K562 (cell line): Measurements from ENCODE around the gene BTBD2. TPM values are rescaled to one million over a fixed set of nuclear protein-coding genes. Genes with fewer than 3 reads are reported as not detected.

Experiments
- CHD1 ChIP-seq: fragments of 200-600 bp; sonication (generic); IDR thresholded peaks from one replicate; pipeline ENCODE4 v1.6.1; 2012; ENCODE audit warnings: mild to moderate bottlenecking, moderate library complexity, low read length, inconsistent platforms
- HMGN3 ChIP-seq: IDR thresholded peaks from 2 replicates; pipeline ENCODE4 v1.6.1; 2011; ENCODE audit warnings: borderline replicate concordance, low read depth, mild to moderate bottlenecking, mixed read lengths, low read length; ENCODE audit not compliant: insufficient read length; ENCODE audit errors: extremely low read depth
- MED1 ChIP-seq: sonication (generic); formaldehyde crosslinking; IDR thresholded peaks from 2 replicates; pipeline ENCODE4 v1.8.1; 2023; ENCODE audit warnings: missing genetic modification reagents, borderline replicate concordance
- PRMT5 ChIP-seq: sonication (generic); formaldehyde crosslinking; IDR thresholded peaks from 2 replicates; pipeline ENCODE4 v1.5.0; 2020; ENCODE audit warnings: missing genetic modification reagents
- PRPF4 ChIP-seq: fragments of 200-400 bp; formaldehyde crosslinking; IDR thresholded peaks from one replicate; pipeline ENCODE4 v1.6.1; 2017; ENCODE audit warnings: low read length, low read depth, mild to moderate bottlenecking; ENCODE audit not compliant: insufficient read depth, poor library complexity, severe bottlenecking
- RBM14 ChIP-seq: fragments of 200-400 bp; formaldehyde crosslinking; IDR thresholded peaks from 2 replicates; pipeline ENCODE4 v1.6.1; 2018; ENCODE audit warnings: low read depth, mild to moderate bottlenecking, low read length, moderate library complexity, borderline replicate concordance; ENCODE audit not compliant: insufficient read depth
- RBM15 ChIP-seq: fragments of 200-400 bp; formaldehyde crosslinking; IDR thresholded peaks from 2 replicates; pipeline ENCODE4 v1.6.1; 2018; ENCODE audit warnings: mild to moderate bottlenecking, low read length, moderate library complexity; ENCODE audit not compliant: insufficient read depth
- SAP30 ChIP-seq: fragments of 200-600 bp; sonication (generic); IDR thresholded peaks from 2 replicates; pipeline ENCODE4 v1.6.1; 2012; ENCODE audit warnings: borderline replicate concordance, low read depth, mild to moderate bottlenecking, moderate library complexity, low read length, control low read depth, inconsistent platforms; ENCODE audit not compliant: insufficient read depth, poor library complexity, severe bottlenecking
- TEAD4 ChIP-seq, 2 experiments: sonication (generic) in 1 of 2; formaldehyde crosslinking in 1 of 2; IDR thresholded peaks; 2 replicates each; pipeline versions ENCODE4 v1.6.1 to v1.8.0; 2012 to 2022; ENCODE audit warnings: borderline replicate concordance in 1 of 2, inconsistent platforms in 1 of 2, low read length in 1 of 2, mild to moderate bottlenecking in 1 of 2, missing genetic modification reagents in 1 of 2
- ZC3H4 ChIP-seq: sonication (generic); formaldehyde crosslinking; IDR thresholded peaks from 2 replicates; pipeline ENCODE4 v1.9.0; 2021; ENCODE audit warnings: missing genetic modification reagents, borderline replicate concordance
- ZNF766 ChIP-seq: fragments of 200-800 bp; sonication (Bioruptor generic); conservative IDR thresholded peaks from 2 replicates; pipeline ENCODE4 v1.6.1; 2016; ENCODE audit warnings: missing genetic modification characterization, missing compliant biosample characterization
- polyA plus RNA-seq, 8 experiments: library from polyadenylated mRNA; depleted of rRNA in 4 of 8; stranded (reverse) in 5 of 8; unstranded in 3 of 8; fragments of >200 nt; fragmentation: Nextera tagmentation in 2 of 8; fragmentation: Illumina TruSeq in 1 of 8; extraction: Ambion mirVana in 2 of 8; extraction: Trizol in 1 of 8; gene quantifications; 2 replicates each; pipeline versions ENCODE4 v1.2.1 to v1.2.3, GENCODE V29; 2011 to 2014; ENCODE audit warnings: inconsistent platforms in 1 of 8, missing spikeins in 1 of 8
- total RNA-seq, 7 experiments: library from RNA; depleted of rRNA in 6 of 7; stranded (reverse); fragments of >200 nt in 6 of 7; fragmentation: Illumina TruSeq in 2 of 7; extraction: Trizol in 2 of 7; gene quantifications; 2 replicates each; pipeline versions ENCODE4 v1.2.1 to v1.2.3, GENCODE V29; 2011 to 2021; ENCODE audit warnings: low replicate concordance in 1 of 7
- TF ChIP-seq, protein P1 (sequence below): fragments of 200-800 bp; sonication (Bioruptor generic); IDR thresholded peaks from 2 replicates; pipeline ENCODE4 v1.6.1; 2017; ENCODE audit warnings: missing genetic modification characterization, missing compliant biosample characterization
- TF ChIP-seq, protein P2 (sequence below): IDR thresholded peaks from 2 replicates; pipeline ENCODE4 v1.6.1; 2014; ENCODE audit warnings: antibody characterized with exemption
- TF ChIP-seq, protein P3 (sequence below), 2 experiments: fragments of 150-350 bp in 1 of 2; IDR thresholded peaks; 2 replicates each; pipeline ENCODE4 v1.6.1; 2012 to 2016; ENCODE audit warnings: low read depth in 2 of 2, low read length in 2 of 2, mild to moderate bottlenecking in 1 of 2, moderate library complexity in 1 of 2
- TF ChIP-seq, protein P4 (sequence below), 2 experiments: fragments of 450-650 bp; conservative IDR thresholded peaks; 2 replicates each; pipeline ENCODE4 v1.6.1; 2017; ENCODE audit warnings: mild to moderate bottlenecking in 2 of 2, moderate library complexity in 2 of 2

Gene BTBD2
- total and polyA plus RNA-seq, 9 of the 15 experiments (the other 6 are each of a cell fraction or from before 2014, with no cell fraction given): 0.10 to 15.6 (median 6.9) TPM

DNA sequence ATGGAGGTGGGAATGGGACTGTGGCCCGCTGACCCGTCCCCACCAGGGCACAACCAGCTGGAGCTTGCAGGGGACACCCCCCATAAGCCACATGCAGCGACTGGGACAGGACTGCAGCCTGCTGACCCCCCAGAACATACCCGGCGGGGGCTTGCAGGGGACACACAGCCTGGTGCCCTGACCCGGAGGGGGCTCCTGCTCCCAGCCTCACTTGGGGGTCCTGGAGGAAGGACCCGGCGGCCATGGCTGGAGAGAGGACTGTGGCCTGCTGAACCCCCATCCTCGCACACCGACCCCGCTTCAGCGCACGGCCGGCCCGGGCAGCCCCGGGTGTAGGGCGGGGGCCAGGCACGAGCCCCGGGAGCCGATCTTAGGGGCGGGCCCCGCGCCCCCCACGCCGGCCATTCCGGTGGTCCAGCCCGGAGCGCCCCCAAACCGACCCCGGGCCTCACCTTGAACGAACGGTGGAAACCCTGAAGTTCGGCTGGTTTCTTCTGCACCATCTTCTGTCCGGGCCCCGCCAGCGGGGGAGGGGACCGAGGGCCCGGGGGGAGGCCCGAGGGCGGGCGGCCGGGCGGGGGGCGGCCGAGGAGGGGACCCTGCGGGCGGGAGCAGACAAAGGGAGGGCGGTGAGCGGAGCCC, 35.0 kb upstream of the BTBD2 start (continued):
- TF ChIP-seq TEAD4 (IDR thresholded peaks at IDR 0.05; ENCODE audit: low read length): no peak
- no peak for TF ChIP-seq TEAD4 (CRISPR knock-in tag; IDR thresholded peaks at IDR 0.05; ENCODE audit: borderline replicate concordance)
- peak; percentile 51 for TF ChIP-seq PRPF4
- peak; percentile 88; the same call in 1 of the 2 replicates for TF ChIP-seq ZC3H4 (CRISPR knock-in tag)
- peak; percentile 35 for TF ChIP-seq CHD1
- TF ChIP-seq, protein P1, sequence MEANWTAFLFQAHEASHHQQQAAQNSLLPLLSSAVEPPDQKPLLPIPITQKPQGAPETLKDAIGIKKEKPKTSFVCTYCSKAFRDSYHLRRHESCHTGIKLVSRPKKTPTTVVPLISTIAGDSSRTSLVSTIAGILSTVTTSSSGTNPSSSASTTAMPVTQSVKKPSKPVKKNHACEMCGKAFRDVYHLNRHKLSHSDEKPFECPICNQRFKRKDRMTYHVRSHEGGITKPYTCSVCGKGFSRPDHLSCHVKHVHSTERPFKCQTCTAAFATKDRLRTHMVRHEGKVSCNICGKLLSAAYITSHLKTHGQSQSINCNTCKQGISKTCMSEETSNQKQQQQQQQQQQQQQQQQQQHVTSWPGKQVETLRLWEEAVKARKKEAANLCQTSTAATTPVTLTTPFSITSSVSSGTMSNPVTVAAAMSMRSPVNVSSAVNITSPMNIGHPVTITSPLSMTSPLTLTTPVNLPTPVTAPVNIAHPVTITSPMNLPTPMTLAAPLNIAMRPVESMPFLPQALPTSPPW (CRISPR knock-in tag): peak; percentile 78
- 0 out of 2 replicates have a peak, but pooled peaks have one; percentile 86 for TF ChIP-seq RBM15
- TF ChIP-seq MED1 (CRISPR knock-in tag): peak; percentile 4; the same call in 1 of the 2 replicates
- TF ChIP-seq SAP30: no peak
- TF ChIP-seq, protein P2, sequence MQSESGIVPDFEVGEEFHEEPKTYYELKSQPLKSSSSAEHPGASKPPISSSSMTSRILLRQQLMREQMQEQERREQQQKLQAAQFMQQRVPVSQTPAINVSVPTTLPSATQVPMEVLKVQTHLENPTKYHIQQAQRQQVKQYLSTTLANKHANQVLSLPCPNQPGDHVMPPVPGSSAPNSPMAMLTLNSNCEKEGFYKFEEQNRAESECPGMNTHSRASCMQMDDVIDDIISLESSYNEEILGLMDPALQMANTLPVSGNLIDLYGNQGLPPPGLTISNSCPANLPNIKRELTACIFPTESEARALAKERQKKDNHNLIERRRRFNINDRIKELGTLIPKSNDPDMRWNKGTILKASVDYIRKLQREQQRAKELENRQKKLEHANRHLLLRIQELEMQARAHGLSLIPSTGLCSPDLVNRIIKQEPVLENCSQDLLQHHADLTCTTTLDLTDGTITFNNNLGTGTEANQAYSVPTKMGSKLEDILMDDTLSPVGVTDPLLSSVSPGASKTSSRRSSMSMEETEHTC: no peak
- TF ChIP-seq HMGN3: peak; percentile 42
- TF ChIP-seq, protein P3, sequence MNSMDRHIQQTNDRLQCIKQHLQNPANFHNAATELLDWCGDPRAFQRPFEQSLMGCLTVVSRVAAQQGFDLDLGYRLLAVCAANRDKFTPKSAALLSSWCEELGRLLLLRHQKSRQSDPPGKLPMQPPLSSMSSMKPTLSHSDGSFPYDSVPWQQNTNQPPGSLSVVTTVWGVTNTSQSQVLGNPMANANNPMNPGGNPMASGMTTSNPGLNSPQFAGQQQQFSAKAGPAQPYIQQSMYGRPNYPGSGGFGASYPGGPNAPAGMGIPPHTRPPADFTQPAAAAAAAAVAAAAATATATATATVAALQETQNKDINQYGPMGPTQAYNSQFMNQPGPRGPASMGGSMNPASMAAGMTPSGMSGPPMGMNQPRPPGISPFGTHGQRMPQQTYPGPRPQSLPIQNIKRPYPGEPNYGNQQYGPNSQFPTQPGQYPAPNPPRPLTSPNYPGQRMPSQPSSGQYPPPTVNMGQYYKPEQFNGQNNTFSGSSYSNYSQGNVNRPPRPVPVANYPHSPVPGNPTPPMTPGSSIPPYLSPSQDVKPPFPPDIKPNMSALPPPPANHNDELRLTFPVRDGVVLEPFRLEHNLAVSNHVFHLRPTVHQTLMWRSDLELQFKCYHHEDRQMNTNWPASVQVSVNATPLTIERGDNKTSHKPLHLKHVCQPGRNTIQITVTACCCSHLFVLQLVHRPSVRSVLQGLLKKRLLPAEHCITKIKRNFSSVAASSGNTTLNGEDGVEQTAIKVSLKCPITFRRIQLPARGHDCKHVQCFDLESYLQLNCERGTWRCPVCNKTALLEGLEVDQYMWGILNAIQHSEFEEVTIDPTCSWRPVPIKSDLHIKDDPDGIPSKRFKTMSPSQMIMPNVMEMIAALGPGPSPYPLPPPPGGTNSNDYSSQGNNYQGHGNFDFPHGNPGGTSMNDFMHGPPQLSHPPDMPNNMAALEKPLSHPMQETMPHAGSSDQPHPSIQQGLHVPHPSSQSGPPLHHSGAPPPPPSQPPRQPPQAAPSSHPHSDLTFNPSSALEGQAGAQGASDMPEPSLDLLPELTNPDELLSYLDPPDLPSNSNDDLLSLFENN (IDR thresholded peaks at IDR 0.05; ENCODE audit: low read depth in 2 of 2, low read length in 2 of 2): no peak
- 0 out of 2 replicates have a peak, but pooled peaks have one; percentile 79 for TF ChIP-seq RBM14
- TF ChIP-seq ZNF766 (CRISPR knock-in tag): peak; percentile 55; the same call in 1 of the 2 replicates
- TF ChIP-seq, protein P4, sequence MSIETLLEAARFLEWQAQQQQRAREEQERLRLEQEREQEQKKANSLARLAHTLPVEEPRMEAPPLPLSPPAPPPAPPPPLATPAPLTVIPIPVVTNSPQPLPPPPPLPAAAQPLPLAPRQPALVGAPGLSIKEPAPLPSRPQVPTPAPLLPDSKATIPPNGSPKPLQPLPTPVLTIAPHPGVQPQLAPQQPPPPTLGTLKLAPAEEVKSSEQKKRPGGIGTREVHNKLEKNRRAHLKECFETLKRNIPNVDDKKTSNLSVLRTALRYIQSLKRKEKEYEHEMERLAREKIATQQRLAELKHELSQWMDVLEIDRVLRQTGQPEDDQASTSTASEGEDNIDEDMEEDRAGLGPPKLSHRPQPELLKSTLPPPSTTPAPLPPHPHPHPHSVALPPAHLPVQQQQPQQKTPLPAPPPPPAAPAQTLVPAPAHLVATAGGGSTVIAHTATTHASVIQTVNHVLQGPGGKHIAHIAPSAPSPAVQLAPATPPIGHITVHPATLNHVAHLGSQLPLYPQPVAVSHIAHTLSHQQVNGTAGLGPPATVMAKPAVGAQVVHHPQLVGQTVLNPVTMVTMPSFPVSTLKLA (conservative IDR thresholded peaks at IDR 0.05): peak in 1 of 2 experiments; percentile 32; a peak in 1 of 4 replicates
- TF ChIP-seq PRMT5 (CRISPR knock-in tag): no peak
